Ureter (tissue), 1 donor: Measurements from ENCODE around the gene NDUFA6. TPM values are rescaled to one million over a fixed set of nuclear protein-coding genes. Genes with fewer than 3 reads are reported as not detected.

Experiments
- total RNA-seq: library from RNA; stranded (reverse); gene quantifications from one replicate; pipeline ENCODE4 v1.2.4, GENCODE V29; 2023
- donor health status: DM: yes; HTN: yes; CAD: no.

Gene NDUFA6
- total RNA-seq, 1 donor from 2014 or later, result 55.1 TPM

Other genes starting within 250 kb of the NDUFA6 start
- not detected for gene SHISA8, start 175.7 kb downstream of the NDUFA6 start, total RNA-seq
- 0.36 TPM for gene TNFRSF13C, start 164.0 kb downstream of the NDUFA6 start, total RNA-seq
- 1.2 TPM for gene CENPM, start 143.6 kb downstream of the NDUFA6 start, total RNA-seq
- gene SEPTIN3, start 121.3 kb downstream of the NDUFA6 start, total RNA-seq, result 0.99 TPM
- gene WBP2NL, start 92.0 kb downstream of the NDUFA6 start, total RNA-seq, result 4.2 TPM
- 33.4 TPM for gene NAGA, start 20.0 kb downstream of the NDUFA6 start, total RNA-seq
- gene PHETA2, start 16.5 kb downstream of the NDUFA6 start, total RNA-seq, result 7.8 TPM
- gene SMDT1, start 11.1 kb downstream of the NDUFA6 start, total RNA-seq, result 86.4 TPM
- 2.0 TPM for gene CYP2D6, start 40.0 kb upstream of the NDUFA6 start, total RNA-seq
- gene TCF20, start 179.9 kb upstream of the NDUFA6 start, total RNA-seq, result 64.9 TPM